HepG2 (cell line): ENCODE results near the gene VPS4B. TPM values are rescaled to one million over a fixed set of nuclear protein-coding genes. Genes with fewer than 3 reads are reported as not detected.
"Not testable (repeated sequence)": the region's sequence is repeated elsewhere in the genome, so short reads cannot be mapped to it uniquely, and the experiment has no call there.

Experiments used
- ATAC-seq: fragments of 200-7000 bp; cut with Tn5 transposase; 3 replicates; pipeline ENCODE4 v1.9.1; 2020; ENCODE audit warnings: mild to moderate bottlenecking, moderate library complexity
- BruUV-seq: library from RNA; stranded (reverse); fragments of 400-500 nt; replicated peaks from 2 replicates; lab custom pipeline; 2021; lab: Mats Ljungman, UMichigan
- CTCF ChIA-PET: fragments of 300-600 bp; formaldehyde crosslinking; extraction: SDS; loops from one replicate; lab custom pipeline; 2021; ENCODE audit warnings: low total read pairs, inconsistent platforms, low intra/inter-chr PET ratio; lab: Yijun Ruan, JAX
- POLR2A ChIA-PET: fragments of 350-600 bp; sonication (Branson Sonifier 250); formaldehyde crosslinking; loops from one replicate; lab custom pipeline; 2020; ENCODE audit warnings: antibody characterized with exemption, inconsistent platforms; lab: Yijun Ruan, JAX
- DNase-seq: peaks from one replicate; pipeline ENCODE4 v3.0.0-alpha.2; 2015; ENCODE audit warnings: low spot score
- FAIRE-seq: peaks from 3 replicates; lab custom pipeline; 2011; peaks lifted over from hg19 to GRCh38; lab: Jason Lieb, UNC
- H2AFZ ChIP-seq: one replicate; pipeline ENCODE4 v1.6.1; 2011; ENCODE audit warnings: low read length, inconsistent platforms
- H3K27ac ChIP-seq: fragments of 300-600 bp; 3 replicates; pipeline ENCODE4 v1.8.0; 2011; ENCODE audit warnings: mixed run types, mild to moderate bottlenecking, mixed read lengths, low read length, inconsistent platforms; ENCODE audit not compliant: insufficient read depth; ENCODE audit errors: extremely low read length
- H3K27me3 ChIP-seq, 2 experiments: fragments of 200-600 bp in 1 of 2; 2 replicates in 1 of 2; 3 replicates in 1 of 2; pipeline versions ENCODE4 v1.6.0 to v1.8.0; 2011; ENCODE audit warnings: low read length in 2 of 2, mild to moderate bottlenecking in 2 of 2, moderate library complexity in 2 of 2, inconsistent platforms in 1 of 2; ENCODE audit not compliant: insufficient read depth in 2 of 2, control insufficient read depth in 1 of 2
- H3K36me3 ChIP-seq, 2 experiments: fragments of 200-600 bp in 1 of 2; replicated peaks in 1 of 2; 2 replicates in 1 of 2; 3 replicates in 1 of 2; pipeline versions ENCODE4 v1.5.1 to v1.8.0; 2011; ENCODE audit warnings: low read length in 2 of 2, inconsistent platforms in 1 of 2; ENCODE audit not compliant: insufficient read depth in 2 of 2, control insufficient read depth in 1 of 2
- H3K4me1 ChIP-seq: 2 replicates; pipeline ENCODE4 v1.5.1; 2012; ENCODE audit warnings: low read length, inconsistent platforms; ENCODE audit not compliant: insufficient read depth
- H3K4me2 ChIP-seq: 2 replicates; pipeline ENCODE4 v1.6.0; 2011; ENCODE audit warnings: low read depth, low read length, inconsistent platforms
- H3K4me3 ChIP-seq, 3 experiments: fragments of 200-600 bp in 1 of 3; sonication (generic), shearing (Covaris generic) in 1 of 3; replicated peaks in 1 of 3; 2 replicates each; pipeline ENCODE4 v1.5.1; 2011 to 2016; ENCODE audit warnings: low read length in 3 of 3, inconsistent platforms in 2 of 3, low read depth in 2 of 3, mild to moderate bottlenecking in 2 of 3, control low read depth in 1 of 3, mixed read lengths in 1 of 3; ENCODE audit not compliant: insufficient read depth in 1 of 3
- H3K79me2 ChIP-seq: one replicate; pipeline ENCODE4 v1.6.1; 2011; ENCODE audit warnings: low read length, inconsistent platforms; ENCODE audit not compliant: insufficient read depth
- H3K9ac ChIP-seq: 2 replicates; pipeline ENCODE4 v1.6.0; 2011; ENCODE audit warnings: mild to moderate bottlenecking, low read depth, low read length, inconsistent platforms; ENCODE audit not compliant: insufficient read depth
- H3K9me3 ChIP-seq: 2 replicates; pipeline ENCODE4 v1.5.1; 2012; ENCODE audit warnings: mild to moderate bottlenecking, low read length
- H4K20me1 ChIP-seq: 2 replicates; pipeline ENCODE4 v1.6.0; 2011; ENCODE audit warnings: inconsistent platforms, mild to moderate bottlenecking, low read length, moderate library complexity; ENCODE audit not compliant: insufficient read depth
- NCOA1 ChIP-seq: sonication (generic); formaldehyde crosslinking; IDR thresholded peaks from 2 replicates; pipeline ENCODE4 v1.9.0; 2021; ENCODE audit warnings: missing genetic modification reagents
- NFE2 ChIP-seq: sonication (generic); formaldehyde crosslinking; IDR thresholded peaks from 2 replicates; pipeline ENCODE4 v1.4.0; 2020; ENCODE audit warnings: missing genetic modification reagents
- SRSF9 ChIP-seq: fragments of 200-400 bp; formaldehyde crosslinking; IDR thresholded peaks from 2 replicates; pipeline ENCODE4 v1.6.1; 2018; ENCODE audit warnings: borderline replicate concordance, mild to moderate bottlenecking, low read depth, low read length; ENCODE audit not compliant: insufficient read depth, poor library complexity, severe bottlenecking
- ZNF354B ChIP-seq: sonication (generic); formaldehyde crosslinking; IDR thresholded peaks from 2 replicates; pipeline ENCODE4 v1.8.0; 2022; ENCODE audit warnings: mild to moderate bottlenecking, missing genetic modification reagents
- ZNF446 ChIP-seq: sonication (generic); formaldehyde crosslinking; IDR thresholded peaks from 2 replicates; pipeline ENCODE4 v1.5.0; 2020; ENCODE audit warnings: mild to moderate bottlenecking, missing genetic modification reagents
- WGBS: methylation state at CpG from one replicate; pipeline ENCODE4 v1.1.6; 2017; ENCODE audit warnings: low lambda C conversion rate; 5-methylcytosine and 5-hydroxymethylcytosine counted together
- in situ Hi-C: cut with HindIII; loops from 2 replicates; pipeline ENCODE4 v1.10.0; 2017; ENCODE audit warnings: low pct_unique_long_range_greater_than_20kb; ENCODE audit not compliant: extremely low pct_ligation_motif_present
- intact Hi-C: fragments of 100-400 bp; cut with micrococcal nuclease; formaldehyde crosslinking; loops from one replicate; pipeline ENCODE4 v1.10.0; 2022; ENCODE audit not compliant: unreplicated experiment
- polyA plus RNA-seq, 8 experiments: library from polyadenylated mRNA; depleted of rRNA in 3 of 8; stranded (reverse) in 7 of 8; unstranded in 1 of 8; fragments of >200 nt; fragmentation: Illumina TruSeq in 4 of 8; extraction: Trizol in 4 of 8; gene quantifications; 2 replicates each; pipeline versions ENCODE4 v1.2.1 to v1.2.3, GENCODE V29; 2011 to 2016; ENCODE audit warnings: low read depth in 4 of 8, missing spikeins in 1 of 8, mixed read lengths in 1 of 8; ENCODE audit not compliant: insufficient read depth in 1 of 8
- total RNA-seq, 5 experiments: library from RNA; depleted of rRNA; stranded (reverse); fragments of >200 nt; fragmentation: Illumina TruSeq; extraction: Trizol; gene quantifications; 2 replicates each; pipeline ENCODE4 v1.2.3, GENCODE V29; 2016; ENCODE audit warnings: low read depth in 1 of 5

VPS4B gene
- total and polyA plus RNA-seq, 2 of the 13 experiments (the other 11 are each of a cell fraction or from before 2014, with no cell fraction given): 12.8 to 25.9 TPM

DNA sequence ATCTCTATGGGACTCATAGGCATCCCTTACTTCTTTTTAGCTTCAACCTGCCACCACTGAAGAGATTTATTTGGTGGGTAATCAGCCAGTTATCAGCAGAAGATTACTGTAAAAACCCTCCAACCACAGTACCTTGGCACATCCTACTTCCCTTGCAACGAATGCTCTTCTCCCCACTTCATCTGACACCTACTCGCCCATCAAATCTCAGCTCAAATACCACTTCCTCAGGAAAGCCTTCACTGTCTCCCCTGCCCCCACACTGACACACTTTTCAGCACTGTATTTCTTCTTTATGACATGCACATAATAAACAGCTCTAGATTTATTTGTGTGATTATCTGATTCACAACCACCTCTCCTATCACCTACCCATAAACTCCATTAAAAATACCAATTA lies 58.3 kb downstream of the VPS4B start:
- 100% methylated on average over 2 of the region's 2 CpGs for WGBS
- peaks cover 12% of the 10 kb centered on the region for H4K20me1 ChIP-seq
- H3K4me1 ChIP-seq: peaks cover 27% of the 10 kb centered on the region
- H3K4me3 ChIP-seq: no peak overlapping the region
- CTCF ChIA-PET: no interaction called here
- no peak for FAIRE-seq
- H3K9me3 ChIP-seq: peaks cover 5% of the 10 kb centered on the region; the same call in 1 of the 2 replicates
- H3K4me2 ChIP-seq: no peak overlapping the region
- no peak overlapping the region for H3K9ac ChIP-seq
- H2AFZ ChIP-seq: no peak overlapping the region
- H3K79me2 ChIP-seq: peaks cover 39% of the 10 kb centered on the region
- BruUV-seq: no TSS peak
- no peak overlapping the region for H3K27ac ChIP-seq
- H3K27me3 ChIP-seq: no peaks in the 10 kb centered on the region; a peak in 1 of 5 replicates
- ATAC-seq: no peak
- H3K36me3 ChIP-seq: peaks cover 4 to 34% of the 10 kb centered on the region in 2 experiments; a peak in 3 of 5 replicates
- in situ Hi-C loops (no loop called here), intact Hi-C loops (no loop called here)
- POLR2A ChIA-PET: no interaction called here
- TF ChIP-seq ZNF354B (CRISPR knock-in tag) (no peak), SRSF9 (no peak), NCOA1 (no peak), ZNF446 (CRISPR knock-in tag) (no peak), NFE2 (CRISPR knock-in tag) (no peak)
- no peak for DNase-seq

DNA sequence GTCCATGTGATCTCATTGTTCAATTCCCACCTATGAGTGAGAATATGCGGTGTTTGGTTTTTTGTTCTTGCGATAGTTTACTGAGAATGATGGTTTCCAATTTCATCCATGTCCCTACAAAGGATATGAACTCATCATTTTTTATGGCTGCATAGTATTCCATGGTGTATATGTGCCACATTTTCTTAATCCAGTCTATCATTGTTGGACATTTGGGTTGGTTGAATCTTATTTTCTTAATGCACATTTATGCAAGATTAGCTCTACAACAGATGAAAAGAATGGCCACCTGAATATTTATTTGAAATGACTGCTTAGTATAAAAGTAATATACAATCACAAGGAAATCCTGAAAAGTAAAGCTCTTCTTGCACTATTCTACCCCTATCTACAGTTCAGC lies 58.9 kb downstream of the VPS4B start:
- WGBS: no CpG with 5 or more reads among the region's 2 CpGs
- H3K27ac ChIP-seq, CTCF ChIA-PET, ATAC-seq, H3K4me2 ChIP-seq, intact Hi-C loops, H3K27me3 ChIP-seq, H3K9ac ChIP-seq, BruUV-seq, H2AFZ ChIP-seq, H3K4me3 ChIP-seq, H3K9me3 ChIP-seq, DNase-seq, FAIRE-seq, in situ Hi-C loops, POLR2A ChIA-PET: not testable (repeated sequence)
- Histone ChIP-seq H3K79me2 (peaks cover 39% of the 10 kb centered on the region), H3K36me3 (peaks cover 5 to 34% of the 10 kb centered on the region in 2 experiments; a peak in 4 of 5 replicates), H4K20me1 (peaks cover 12% of the 10 kb centered on the region), H3K4me1 (peaks cover 22% of the 10 kb centered on the region)
